K562 (cell line): ENCODE measurements around the gene PLCB3. TPM values are rescaled to one million over a fixed set of nuclear protein-coding genes. Genes with fewer than 3 reads are reported as not detected.
A peak's percentile ranks its signal among the peaks of the same experiment; 100 is the strongest.

Experiments
- ARID4B ChIP-seq: sonication (generic); formaldehyde crosslinking; IDR thresholded peaks from 2 replicates; pipeline ENCODE4 v1.8.0; 2022; ENCODE audit warnings: mild to moderate bottlenecking, missing genetic modification reagents
- BMI1 ChIP-seq: fragments of 150-350 bp; IDR thresholded peaks from 2 replicates; pipeline ENCODE4 v1.6.1; 2014; ENCODE audit warnings: low read length
- CBFB ChIP-seq: sonication (generic); formaldehyde crosslinking; IDR thresholded peaks from 2 replicates; pipeline ENCODE4 v1.4.0; 2020; ENCODE audit warnings: mild to moderate bottlenecking, missing genetic modification reagents
- GABPB1 ChIP-seq: sonication (generic); formaldehyde crosslinking; IDR thresholded peaks from 2 replicates; pipeline ENCODE4 v1.8.0; 2022; ENCODE audit warnings: mild to moderate bottlenecking, missing genetic modification reagents
- HLTF ChIP-seq: fragments of 450-650 bp; IDR thresholded peaks from 2 replicates; pipeline ENCODE4 v1.6.1; 2016
- MAZ ChIP-seq, 2 experiments: fragments of 450-650 bp in 1 of 2; sonication (generic) in 1 of 2; formaldehyde crosslinking; IDR thresholded peaks in 1 of 2; conservative IDR thresholded peaks in 1 of 2; 2 replicates each; pipeline versions ENCODE4 v1.4.0 to v1.5.0; 2020; ENCODE audit warnings: mild to moderate bottlenecking in 1 of 2, missing genetic modification reagents in 1 of 2
- POLR2AphosphoS2 ChIP-seq: IDR thresholded peaks from 2 replicates; pipeline ENCODE4 v1.6.1; 2012; ENCODE audit warnings: low read length, improper control_type of control experiment
- TSC22D4 ChIP-seq: fragments of 450-650 bp; IDR thresholded peaks from 2 replicates; pipeline ENCODE4 v1.6.1; 2016; ENCODE audit warnings: missing genetic modification characterization, missing biosample characterization, control low read depth
- polyA plus RNA-seq, 8 experiments: library from polyadenylated mRNA; depleted of rRNA in 4 of 8; stranded (reverse) in 5 of 8; unstranded in 3 of 8; fragments of >200 nt; fragmentation: Nextera tagmentation in 2 of 8; fragmentation: Illumina TruSeq in 1 of 8; extraction: Ambion mirVana in 2 of 8; extraction: Trizol in 1 of 8; gene quantifications; 2 replicates each; pipeline versions ENCODE4 v1.2.1 to v1.2.3, GENCODE V29; 2011 to 2014; ENCODE audit warnings: inconsistent platforms in 1 of 8, missing spikeins in 1 of 8
- total RNA-seq, 7 experiments: library from RNA; depleted of rRNA in 6 of 7; stranded (reverse); fragments of >200 nt in 6 of 7; fragmentation: Illumina TruSeq in 2 of 7; extraction: Trizol in 2 of 7; gene quantifications; 2 replicates each; pipeline versions ENCODE4 v1.2.1 to v1.2.3, GENCODE V29; 2011 to 2021; ENCODE audit warnings: low replicate concordance in 1 of 7
- TF ChIP-seq, protein P1 (sequence below), 3 experiments: IDR thresholded peaks in 2 of 3; conservative IDR thresholded peaks in 1 of 3; 2 replicates each; pipeline ENCODE4 v1.5.1; 2011 to 2012; ENCODE audit warnings: low read length in 3 of 3, mild to moderate bottlenecking in 3 of 3, control low read depth in 2 of 3, improper control_type of control experiment in 1 of 3, inconsistent platforms in 1 of 3, low read depth in 1 of 3, mixed read lengths in 1 of 3, moderate library complexity in 1 of 3; ENCODE audit not compliant: insufficient read depth in 2 of 3
- TF ChIP-seq, protein P2 (sequence below), 2 experiments: fragments of 250-450 bp in 1 of 2; fragments of 450-650 bp in 1 of 2; sonication (Bioruptor Pico) in 1 of 2; IDR thresholded peaks; 2 replicates each; pipeline versions ENCODE4 v1.6.1 to v1.8.0; 2016 to 2021; ENCODE audit warnings: mild to moderate bottlenecking in 2 of 2, moderate library complexity in 2 of 2, missing compliant biosample characterization in 1 of 2, missing genetic modification characterization in 1 of 2
- TF ChIP-seq, protein P3 (sequence below): fragments of 450-650 bp; IDR thresholded peaks from 2 replicates; pipeline ENCODE4 v1.6.1; 2016; ENCODE audit warnings: low read depth

The PLCB3 gene
- total and polyA plus RNA-seq, 9 of the 15 experiments (the other 6 are each of a cell fraction or from before 2014, with no cell fraction given): 0.31 to 44.8 (median 14.6) TPM

- TF ChIP-seq ARID4B (CRISPR knock-in tag): no peak
- TF ChIP-seq, protein P1, sequence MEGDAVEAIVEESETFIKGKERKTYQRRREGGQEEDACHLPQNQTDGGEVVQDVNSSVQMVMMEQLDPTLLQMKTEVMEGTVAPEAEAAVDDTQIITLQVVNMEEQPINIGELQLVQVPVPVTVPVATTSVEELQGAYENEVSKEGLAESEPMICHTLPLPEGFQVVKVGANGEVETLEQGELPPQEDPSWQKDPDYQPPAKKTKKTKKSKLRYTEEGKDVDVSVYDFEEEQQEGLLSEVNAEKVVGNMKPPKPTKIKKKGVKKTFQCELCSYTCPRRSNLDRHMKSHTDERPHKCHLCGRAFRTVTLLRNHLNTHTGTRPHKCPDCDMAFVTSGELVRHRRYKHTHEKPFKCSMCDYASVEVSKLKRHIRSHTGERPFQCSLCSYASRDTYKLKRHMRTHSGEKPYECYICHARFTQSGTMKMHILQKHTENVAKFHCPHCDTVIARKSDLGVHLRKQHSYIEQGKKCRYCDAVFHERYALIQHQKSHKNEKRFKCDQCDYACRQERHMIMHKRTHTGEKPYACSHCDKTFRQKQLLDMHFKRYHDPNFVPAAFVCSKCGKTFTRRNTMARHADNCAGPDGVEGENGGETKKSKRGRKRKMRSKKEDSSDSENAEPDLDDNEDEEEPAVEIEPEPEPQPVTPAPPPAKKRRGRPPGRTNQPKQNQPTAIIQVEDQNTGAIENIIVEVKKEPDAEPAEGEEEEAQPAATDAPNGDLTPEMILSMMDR (IDR thresholded peaks at IDR 0.05 in 2 of 3, conservative IDR thresholded peaks at IDR 0.05 in 1 of 3; ENCODE audit: insufficient read depth in 2 of 3, low read depth in 1 of 3, low read length in 3 of 3): 0 out of 6 replicates have a peak, but pooled peaks of 1 of the 3 experiments have one; percentile 3
- no peak for TF ChIP-seq BMI1
- TF ChIP-seq CBFB (CRISPR knock-in tag): 0 out of 2 replicates have a peak, but pooled peaks have one; percentile 8
- peak; percentile 58; the same call in 1 of the 2 replicates for TF ChIP-seq POLR2AphosphoS2
- 0 out of 4 replicates have a peak, but pooled peaks of 1 of the 2 experiments have one; percentile 15 for TF ChIP-seq MAZ (CRISPR knock-in tag; conservative IDR thresholded peaks at IDR 0.05 in 1 of 2, IDR thresholded peaks at IDR 0.05 in 1 of 2)
- TF ChIP-seq, protein P2, sequence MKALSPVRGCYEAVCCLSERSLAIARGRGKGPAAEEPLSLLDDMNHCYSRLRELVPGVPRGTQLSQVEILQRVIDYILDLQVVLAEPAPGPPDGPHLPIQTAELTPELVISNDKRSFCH (CRISPR knock-in tag; IDR thresholded peaks at IDR 0.05): no peak
- TF ChIP-seq, protein P2 (tag; IDR thresholded peaks at IDR 0.05): no peak
- TF ChIP-seq TSC22D4 (tag): no peak
- TF ChIP-seq, protein P3, sequence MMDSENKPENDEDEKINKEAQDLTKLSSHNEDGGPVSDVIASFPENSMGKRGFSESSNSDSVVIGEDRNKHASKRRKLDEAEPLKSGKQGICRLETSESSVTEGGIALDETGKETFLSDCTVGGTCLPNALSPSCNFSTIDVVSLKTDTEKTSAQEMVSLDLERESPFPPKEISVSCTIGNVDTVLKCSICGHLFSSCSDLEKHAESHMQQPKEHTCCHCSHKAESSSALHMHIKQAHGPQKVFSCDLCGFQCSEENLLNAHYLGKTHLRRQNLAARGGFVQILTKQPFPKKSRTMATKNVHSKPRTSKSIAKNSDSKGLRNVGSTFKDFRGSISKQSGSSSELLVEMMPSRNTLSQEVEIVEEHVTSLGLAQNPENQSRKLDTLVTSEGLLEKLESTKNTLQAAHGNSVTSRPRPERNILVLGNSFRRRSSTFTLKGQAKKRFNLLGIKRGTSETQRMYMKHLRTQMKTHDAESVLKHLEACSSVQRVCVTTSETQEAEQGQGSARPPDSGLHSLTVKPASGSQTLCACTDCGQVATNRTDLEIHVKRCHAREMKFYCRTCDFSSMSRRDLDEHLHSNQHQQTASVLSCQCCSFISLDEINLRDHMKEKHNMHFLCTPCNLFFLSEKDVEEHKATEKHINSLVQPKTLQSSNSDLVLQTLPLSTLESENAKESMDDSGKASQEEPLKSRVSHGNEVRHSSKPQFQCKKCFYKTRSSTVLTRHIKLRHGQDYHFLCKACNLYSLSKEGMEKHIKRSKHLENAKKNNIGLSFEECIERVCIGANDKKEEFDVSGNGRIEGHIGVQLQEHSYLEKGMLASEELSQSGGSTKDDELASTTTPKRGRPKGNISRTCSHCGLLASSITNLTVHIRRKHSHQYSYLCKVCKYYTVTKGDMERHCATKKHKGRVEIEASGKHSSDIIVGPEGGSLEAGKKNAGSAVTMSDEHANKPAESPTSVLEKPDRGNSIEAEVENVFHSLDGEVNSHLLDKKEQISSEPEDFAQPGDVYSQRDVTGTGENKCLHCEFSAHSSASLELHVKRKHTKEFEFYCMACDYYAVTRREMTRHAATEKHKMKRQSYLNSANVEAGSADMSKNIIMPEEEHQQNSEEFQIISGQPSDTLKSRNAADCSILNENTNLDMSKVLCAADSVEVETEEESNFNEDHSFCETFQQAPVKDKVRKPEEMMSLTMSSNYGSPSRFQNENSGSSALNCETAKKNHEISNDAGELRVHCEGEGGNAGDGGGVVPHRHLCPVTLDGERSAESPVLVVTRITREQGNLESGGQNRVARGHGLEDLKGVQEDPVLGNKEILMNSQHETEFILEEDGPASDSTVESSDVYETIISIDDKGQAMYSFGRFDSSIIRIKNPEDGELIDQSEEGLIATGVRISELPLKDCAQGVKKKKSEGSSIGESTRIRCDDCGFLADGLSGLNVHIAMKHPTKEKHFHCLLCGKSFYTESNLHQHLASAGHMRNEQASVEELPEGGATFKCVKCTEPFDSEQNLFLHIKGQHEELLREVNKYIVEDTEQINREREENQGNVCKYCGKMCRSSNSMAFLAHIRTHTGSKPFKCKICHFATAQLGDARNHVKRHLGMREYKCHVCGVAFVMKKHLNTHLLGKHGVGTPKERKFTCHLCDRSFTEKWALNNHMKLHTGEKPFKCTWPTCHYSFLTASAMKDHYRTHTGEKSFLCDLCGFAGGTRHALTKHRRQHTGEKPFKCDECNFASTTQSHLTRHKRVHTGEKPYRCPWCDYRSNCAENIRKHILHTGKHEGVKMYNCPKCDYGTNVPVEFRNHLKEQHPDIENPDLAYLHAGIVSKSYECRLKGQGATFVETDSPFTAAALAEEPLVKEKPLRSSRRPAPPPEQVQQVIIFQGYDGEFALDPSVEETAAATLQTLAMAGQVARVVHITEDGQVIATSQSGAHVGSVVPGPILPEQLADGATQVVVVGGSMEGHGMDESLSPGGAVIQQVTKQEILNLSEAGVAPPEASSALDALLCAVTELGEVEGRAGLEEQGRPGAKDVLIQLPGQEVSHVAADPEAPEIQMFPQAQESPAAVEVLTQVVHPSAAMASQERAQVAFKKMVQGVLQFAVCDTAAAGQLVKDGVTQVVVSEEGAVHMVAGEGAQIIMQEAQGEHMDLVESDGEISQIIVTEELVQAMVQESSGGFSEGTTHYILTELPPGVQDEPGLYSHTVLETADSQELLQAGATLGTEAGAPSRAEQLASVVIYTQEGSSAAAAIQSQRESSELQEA: no peak
- TF ChIP-seq HLTF: no peak
- 0 out of 2 replicates have a peak, but pooled peaks have one; percentile 10 for TF ChIP-seq GABPB1 (CRISPR knock-in tag)
These were observed 26.3 kb upstream of the PLCB3 start (continued) for GRCh38 chr11:64224891-64225607.
